ENCODE measurements around the gene TET1. TPM values are rescaled to one million over a fixed set of nuclear protein-coding genes. Genes with fewer than 3 reads are reported as not detected.

TET1 gene
- 1.3 and 2.5 TPM in 2 replicates for total RNA-seq

GRCh38 chr10:68560186-68560942 lies at the start of gene TET1:
Gene TET1, plus strand, starts transcription at chr10:68560337. Its CDS starts 12,002 bp downstream, at chr10:68572339.

GRCh38 chr10:68720793-68721672 lies 160.9 kb downstream of the TET1 start, which contains the start of gene CCAR1:
Gene CCAR1, plus strand, starts transcription at chr10:68721239. Its CDS starts 1,266 bp downstream, at chr10:68722505.

Other genes with a start within 250 kb of the TET1 start
- 15.6 and 20.4 TPM in 2 replicates for gene HNRNPH3, start 228.3 kb upstream of the TET1 start, total RNA-seq
- 1.8 and 7.6 TPM in 2 replicates for gene PBLD, start 227.4 kb upstream of the TET1 start, total RNA-seq
- gene RUFY2, start 153.1 kb upstream of the TET1 start, total RNA-seq, result 5.5 and 6.2 TPM in 2 replicates
- gene DNA2, start 88.4 kb upstream of the TET1 start, total RNA-seq, result 1.5 and 9.9 TPM in 2 replicates
- gene SLC25A16, start 32.8 kb upstream of the TET1 start, total RNA-seq, result 8.3 and 10.9 TPM in 2 replicates
- gene CCAR1, start 160.9 kb downstream of the TET1 start, total RNA-seq, result 39.6 and 39.8 TPM in 2 replicates

All from mesangial cell (primary cell).